GM06990 (cell line): Measurements from ENCODE around the gene PCDH12.

ENCODE experiments used
- DNase-seq: peaks from one replicate; pipeline ENCODE4 v3.0.0-alpha.2; 2011; ENCODE audit not compliant: insufficient read length; ENCODE audit errors: extremely low read depth
- H3K27me3 ChIP-seq: replicated peaks from 2 replicates; pipeline ENCODE4 v1.6.0; 2011; ENCODE audit warnings: low read length; ENCODE audit not compliant: control insufficient read depth, insufficient read depth
- H3K36me3 ChIP-seq: 2 replicates; pipeline ENCODE4 v1.5.1; 2011; ENCODE audit warnings: low read length; ENCODE audit not compliant: control insufficient read depth, insufficient read depth
- H3K4me3 ChIP-seq: replicated peaks from 2 replicates; pipeline ENCODE4 v1.5.1; 2011; ENCODE audit warnings: low read depth, mild to moderate bottlenecking, control low read depth, low read length
- TF ChIP-seq, protein P1 (sequence below): IDR thresholded peaks from 2 replicates; pipeline ENCODE4 v1.5.1; 2011; ENCODE audit warnings: low read length, control low read depth, mild to moderate bottlenecking, inconsistent platforms; ENCODE audit not compliant: insufficient read depth, poor library complexity, severe bottlenecking

PCDH12 gene

DNA sequence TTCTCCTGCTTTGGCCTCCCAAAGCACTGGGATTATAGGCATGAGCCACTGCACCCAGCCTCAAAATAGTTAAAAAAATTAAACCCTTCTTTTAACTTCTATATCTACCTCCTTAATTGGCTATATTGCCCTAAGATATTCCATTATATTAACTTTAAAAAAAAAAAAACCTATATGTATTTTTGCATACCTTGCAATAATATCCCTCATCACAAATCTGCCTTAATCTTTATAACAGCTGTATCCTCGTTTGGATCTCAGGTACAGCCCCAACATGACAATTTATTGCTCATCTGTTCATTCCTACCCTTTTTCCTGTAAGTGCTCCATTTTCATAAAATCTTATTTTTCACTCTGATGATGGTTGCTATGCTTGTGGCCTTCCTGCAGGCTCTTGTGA lies 42.2 kb upstream of the PCDH12 start:
- DNase-seq, result no peak
- TF ChIP-seq, protein P1, sequence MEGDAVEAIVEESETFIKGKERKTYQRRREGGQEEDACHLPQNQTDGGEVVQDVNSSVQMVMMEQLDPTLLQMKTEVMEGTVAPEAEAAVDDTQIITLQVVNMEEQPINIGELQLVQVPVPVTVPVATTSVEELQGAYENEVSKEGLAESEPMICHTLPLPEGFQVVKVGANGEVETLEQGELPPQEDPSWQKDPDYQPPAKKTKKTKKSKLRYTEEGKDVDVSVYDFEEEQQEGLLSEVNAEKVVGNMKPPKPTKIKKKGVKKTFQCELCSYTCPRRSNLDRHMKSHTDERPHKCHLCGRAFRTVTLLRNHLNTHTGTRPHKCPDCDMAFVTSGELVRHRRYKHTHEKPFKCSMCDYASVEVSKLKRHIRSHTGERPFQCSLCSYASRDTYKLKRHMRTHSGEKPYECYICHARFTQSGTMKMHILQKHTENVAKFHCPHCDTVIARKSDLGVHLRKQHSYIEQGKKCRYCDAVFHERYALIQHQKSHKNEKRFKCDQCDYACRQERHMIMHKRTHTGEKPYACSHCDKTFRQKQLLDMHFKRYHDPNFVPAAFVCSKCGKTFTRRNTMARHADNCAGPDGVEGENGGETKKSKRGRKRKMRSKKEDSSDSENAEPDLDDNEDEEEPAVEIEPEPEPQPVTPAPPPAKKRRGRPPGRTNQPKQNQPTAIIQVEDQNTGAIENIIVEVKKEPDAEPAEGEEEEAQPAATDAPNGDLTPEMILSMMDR, result no peak
- Histone ChIP-seq H3K4me3 (no peak overlapping the region), H3K36me3 (no peaks in the 10 kb centered on the region; the same call in 1 of the 2 replicates), H3K27me3 (no peaks in the 10 kb centered on the region)

DNA sequence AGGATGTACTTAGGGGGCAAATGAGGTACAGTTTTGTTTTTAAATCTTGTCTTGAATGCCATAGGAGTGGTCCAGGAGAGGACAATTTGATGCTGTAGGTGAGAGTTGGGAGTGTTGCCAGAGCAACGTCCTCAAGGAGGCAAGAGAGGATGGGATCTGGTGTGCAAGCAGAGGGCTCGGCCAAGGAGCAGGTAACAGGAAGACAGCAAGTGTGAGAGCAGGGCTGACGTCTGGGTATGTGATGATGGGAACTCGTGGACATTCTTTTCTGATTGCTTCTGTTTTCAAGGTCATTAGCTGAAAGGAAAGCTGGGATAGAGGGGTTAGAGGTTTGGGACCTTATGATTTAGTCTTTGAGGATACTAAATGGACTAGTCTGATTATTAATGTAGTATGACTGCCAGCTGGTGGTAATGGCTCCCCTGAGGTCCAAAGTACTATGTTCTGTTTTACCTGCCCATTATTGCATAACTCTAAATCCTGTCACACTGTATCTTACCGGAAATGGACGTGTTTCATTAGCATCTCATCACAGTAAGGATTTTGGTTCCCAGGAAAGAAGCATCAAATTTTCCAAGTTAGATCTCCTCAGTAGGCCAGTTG lies 39.5 kb upstream of the PCDH12 start:
- TF ChIP-seq, protein P1, result no peak
- no peak for DNase-seq
- Histone ChIP-seq H3K36me3 (no peaks in the 10 kb centered on the region; the same call in none of the 2 replicates), H3K4me3 (no peak overlapping the region), H3K27me3 (no peaks in the 10 kb centered on the region)

DNA sequence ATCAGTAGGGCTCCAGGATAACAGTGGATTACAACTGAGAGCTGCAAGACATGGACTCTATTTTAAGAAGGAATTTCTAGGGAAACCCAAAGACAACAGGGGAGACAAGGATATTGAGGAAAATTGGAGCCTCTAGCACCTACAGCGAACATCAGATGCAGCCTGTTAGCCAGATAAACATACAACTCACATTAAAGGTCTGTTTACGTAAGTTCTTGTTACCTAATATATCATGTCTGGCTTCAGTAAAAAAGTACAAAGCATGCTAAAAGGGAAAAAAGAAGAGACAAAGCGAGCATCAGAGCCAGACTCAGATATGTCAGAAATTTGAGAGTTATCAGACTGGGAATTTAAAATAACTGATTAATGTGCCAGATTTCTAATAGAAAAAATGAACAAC lies 37.7 kb upstream of the PCDH12 start:
- H3K36me3 ChIP-seq, result no peaks in the 10 kb centered on the region; the same call in none of the 2 replicates
- no peak overlapping the region for H3K4me3 ChIP-seq
- no peak for DNase-seq
- no peaks in the 10 kb centered on the region for H3K27me3 ChIP-seq
- TF ChIP-seq, protein P1, result no peak

DNA sequence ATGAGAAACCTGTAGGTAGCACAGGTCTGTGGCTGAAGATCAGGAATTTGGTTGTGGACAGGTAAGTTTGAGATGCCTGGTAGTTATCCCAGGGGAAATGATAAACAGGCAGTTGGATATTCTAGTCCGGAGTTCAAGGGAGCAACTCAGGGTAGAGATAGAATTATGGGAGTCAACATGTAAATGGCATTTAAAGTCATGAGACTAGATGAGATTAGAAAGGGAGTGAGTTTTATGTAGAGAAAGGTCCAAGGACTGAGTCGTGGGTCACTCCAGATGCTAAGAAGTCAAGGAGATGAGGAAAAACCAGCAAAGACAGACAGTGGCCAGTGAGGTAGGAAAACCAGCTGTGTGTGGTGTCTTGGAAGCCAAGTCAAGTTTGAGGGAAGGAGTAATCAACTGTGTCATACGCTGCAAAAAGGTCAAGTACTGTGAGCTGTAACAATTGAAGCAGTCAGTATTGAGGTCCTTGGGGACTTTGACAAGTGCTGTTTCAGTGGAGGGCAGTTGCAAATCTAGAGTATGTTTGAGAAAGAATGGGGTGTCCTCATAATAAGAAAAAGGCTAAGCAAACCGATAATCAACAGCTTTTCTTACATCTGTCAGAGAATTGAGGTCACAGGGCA lies 36.6 kb upstream of the PCDH12 start:
- H3K36me3 ChIP-seq, result no peaks in the 10 kb centered on the region; the same call in none of the 2 replicates
- no peaks in the 10 kb centered on the region for H3K27me3 ChIP-seq
- TF ChIP-seq, protein P1, result no peak
- no peak for DNase-seq
- no peak overlapping the region for H3K4me3 ChIP-seq

DNA sequence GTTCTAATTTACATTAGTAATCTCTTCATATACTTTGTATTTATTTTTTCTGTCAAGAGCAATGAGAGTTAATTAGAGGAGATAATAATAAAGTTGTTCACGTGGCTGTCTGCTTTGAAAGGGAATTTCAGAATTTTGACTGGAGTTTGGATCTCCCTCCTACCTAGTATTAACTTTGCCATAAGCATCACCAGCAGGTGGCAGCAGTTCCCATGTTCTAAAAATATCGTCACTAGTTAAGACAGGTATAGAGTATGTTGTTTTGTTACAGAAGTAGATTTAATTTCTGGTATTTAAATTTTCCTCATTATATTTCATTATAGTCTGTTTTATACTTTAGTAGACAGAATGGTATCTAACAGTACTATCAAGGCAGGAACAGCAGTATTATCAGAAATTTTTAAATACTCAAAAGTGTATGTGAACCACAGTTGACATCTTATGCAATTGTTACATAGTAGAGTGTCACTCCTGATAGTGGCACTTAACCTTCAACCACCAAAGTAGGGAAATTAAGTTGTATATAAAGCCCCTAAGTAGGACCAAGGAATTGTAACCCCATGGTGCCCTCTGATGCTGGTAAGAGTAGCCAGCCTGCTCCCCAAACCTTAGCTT lies 34.5 kb upstream of the PCDH12 start:
- DNase-seq, result no peak
- TF ChIP-seq, protein P1, result peak; percentile 61
- H3K27me3 ChIP-seq, result no peaks in the 10 kb centered on the region
- H3K4me3 ChIP-seq, result no peak overlapping the region
- H3K36me3 ChIP-seq, result no peaks in the 10 kb centered on the region; the same call in 1 of the 2 replicates
